HG03558 (cell line): ENCODE measurements around the gene ZNF106.

Experiments used
- ATAC-seq: cut with Tn5 transposase; IDR thresholded peaks from one replicate; pipeline ENCODE4 v1.9.1; 2021; ENCODE audit warnings: moderate number of reproducible peaks; ENCODE audit not compliant: unreplicated experiment; ENCODE audit errors: extremely low read depth

The ZNF106 gene

DNA sequence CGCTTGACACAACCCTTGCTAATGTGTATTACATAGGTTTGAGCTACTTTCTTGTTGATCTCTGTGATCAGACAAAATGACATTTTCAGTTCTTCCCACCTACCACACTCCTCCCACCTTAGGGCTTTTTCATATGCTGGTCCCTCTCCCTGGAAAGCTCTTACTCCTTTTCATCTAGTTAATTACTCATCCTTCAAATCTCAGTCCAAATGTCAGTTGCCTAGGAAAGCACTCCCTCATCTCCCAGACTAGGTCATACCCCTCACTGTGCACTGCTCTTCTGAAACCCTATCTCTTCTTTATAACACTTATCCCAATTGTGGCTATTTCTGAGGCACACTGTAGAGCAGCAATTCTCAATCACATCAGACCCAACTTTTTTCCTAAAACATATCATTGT is 7.3 kb downstream of the ZNF106 start:
- ATAC-seq: no peak

- ATAC-seq: no peak
Observed at GRCh38 chr15:42482701-42483100, 8.2 kb downstream of the ZNF106 start.

DNA sequence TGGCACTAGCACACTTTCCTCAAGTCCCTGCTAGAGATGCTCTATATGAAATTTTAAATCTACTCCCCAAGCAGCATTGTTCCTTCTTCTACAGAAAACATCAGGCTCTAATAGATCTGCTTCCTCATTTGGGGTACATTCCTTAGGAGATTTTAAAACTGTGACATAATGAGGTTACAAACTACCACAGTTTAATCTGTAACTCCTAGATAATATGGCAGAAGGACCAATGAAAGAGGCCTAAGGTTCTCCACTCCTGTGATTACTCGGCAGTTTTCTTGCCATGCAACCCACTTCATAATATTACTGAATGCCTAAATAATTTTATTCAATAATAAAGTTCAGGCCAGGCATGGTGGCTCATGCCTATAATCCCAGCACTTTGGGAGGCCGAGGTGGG is 16.1 kb downstream of the ZNF106 start:
- no peak for ATAC-seq

- ATAC-seq: no peak
Observed at GRCh38 chr15:42471002-42471401, 19.9 kb downstream of the ZNF106 start.

GRCh38 chr15:42465520-42466259 is 25.3 kb downstream of the ZNF106 start:
- no peak for ATAC-seq

GRCh38 chr15:42461261-42461660 is 29.7 kb downstream of the ZNF106 start:
- no peak for ATAC-seq

DNA sequence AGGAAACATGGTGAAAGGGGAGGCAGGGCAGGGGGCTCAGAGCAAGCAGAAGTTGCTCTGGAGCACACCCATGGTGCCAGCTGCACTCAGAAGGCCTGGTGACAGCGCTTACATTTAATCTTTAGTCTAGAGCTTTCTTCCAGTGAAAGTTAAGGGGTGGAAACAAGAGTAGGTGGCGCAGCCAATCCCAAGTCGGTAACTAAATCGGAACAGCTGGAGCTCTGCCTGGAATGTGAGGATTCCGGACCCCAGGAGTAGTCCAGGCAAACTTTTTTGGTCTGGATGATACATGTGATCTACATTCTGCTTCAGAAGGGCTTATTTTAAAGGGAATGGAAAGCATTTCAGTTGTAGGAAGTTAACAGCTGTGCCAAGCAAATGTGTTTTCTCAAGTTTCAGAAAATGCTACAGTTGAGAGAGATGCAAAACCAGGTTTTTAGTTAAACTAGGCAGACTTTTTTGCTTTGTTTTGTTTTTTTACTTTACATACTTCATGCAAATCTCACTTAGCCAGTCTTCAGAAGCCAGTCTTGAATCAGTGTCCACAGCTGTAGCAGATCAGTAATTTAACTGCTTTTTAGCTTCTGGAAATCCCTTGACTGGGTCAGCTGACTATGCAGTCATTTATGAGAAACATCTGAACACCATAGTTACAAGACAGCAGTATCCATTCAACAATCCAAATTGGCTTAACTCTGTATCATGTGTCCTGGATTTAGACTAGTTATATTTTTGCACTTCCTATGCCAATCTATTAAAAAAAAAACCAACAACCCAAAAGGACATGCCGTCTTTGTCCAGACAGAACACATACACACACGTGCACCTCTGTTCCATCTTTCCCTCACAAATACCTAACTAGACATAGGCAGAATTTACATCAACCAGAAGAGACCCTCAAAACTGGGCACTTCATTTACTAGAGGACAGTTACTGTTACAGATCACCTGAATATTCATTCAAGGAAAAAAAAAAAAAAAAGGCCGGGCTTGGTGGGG is 33.2 kb downstream of the ZNF106 start:
- ATAC-seq: peak; percentile 56

DNA sequence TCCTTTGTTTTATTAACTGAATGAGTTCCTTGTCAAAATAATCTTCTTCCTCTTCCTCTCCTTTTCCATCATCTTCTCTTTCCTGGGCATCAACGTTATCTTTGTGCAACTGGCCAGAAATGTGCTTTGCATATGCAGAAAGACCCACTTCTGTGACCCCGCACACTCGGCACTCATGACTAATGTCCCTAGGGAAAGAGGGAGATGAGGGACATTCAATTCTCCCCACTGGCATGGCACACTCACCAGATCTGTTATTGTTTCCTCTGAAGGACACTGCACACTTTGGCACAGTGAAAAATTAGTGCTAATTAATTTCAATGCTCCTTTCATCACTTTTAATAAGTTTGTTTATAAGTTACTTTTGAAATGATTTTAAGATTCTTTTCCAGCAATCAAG is 34.0 kb downstream of the ZNF106 start:
- no peak for ATAC-seq

DNA sequence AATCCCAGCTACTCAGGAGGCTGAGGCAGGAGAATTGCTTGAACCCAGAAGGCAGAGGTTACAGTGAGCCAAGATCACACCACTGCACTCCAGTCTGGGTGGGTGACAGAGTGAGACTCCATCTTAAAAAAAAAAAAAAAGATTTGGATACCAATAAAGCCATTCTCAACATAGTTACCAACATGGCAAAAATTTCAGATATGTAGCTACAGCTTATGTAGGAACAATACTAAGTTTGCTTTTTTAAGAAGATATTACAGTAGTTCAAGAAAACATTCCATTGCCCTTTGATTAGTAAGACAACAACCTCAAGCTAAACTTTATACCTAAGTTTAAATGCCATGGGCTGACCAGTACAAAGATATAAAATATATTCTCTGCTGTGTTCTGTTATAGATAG is 34.4 kb downstream of the ZNF106 start:
- no peak for ATAC-seq

GRCh38 chr15:42453826-42454225 is 37.1 kb downstream of the ZNF106 start:
- no peak for ATAC-seq

DNA sequence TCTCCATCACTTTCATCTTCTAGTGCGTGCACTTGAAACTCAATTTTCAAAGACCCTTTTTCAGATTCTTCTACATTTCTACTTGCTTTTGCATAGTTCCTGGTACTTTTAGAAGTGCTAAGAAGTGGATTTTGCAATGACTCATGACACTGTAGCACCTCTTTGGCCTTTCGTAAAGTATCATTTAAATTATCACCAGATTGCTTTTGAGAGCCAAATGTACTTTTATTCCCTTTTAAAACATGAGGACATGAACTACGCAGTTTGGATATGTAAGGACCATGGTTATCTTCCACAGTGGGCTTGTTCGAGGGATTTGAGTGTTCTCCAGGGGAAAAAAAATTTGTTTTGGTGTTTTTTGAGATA is 40.5 kb downstream of the ZNF106 start:
- no peak for ATAC-seq

DNA sequence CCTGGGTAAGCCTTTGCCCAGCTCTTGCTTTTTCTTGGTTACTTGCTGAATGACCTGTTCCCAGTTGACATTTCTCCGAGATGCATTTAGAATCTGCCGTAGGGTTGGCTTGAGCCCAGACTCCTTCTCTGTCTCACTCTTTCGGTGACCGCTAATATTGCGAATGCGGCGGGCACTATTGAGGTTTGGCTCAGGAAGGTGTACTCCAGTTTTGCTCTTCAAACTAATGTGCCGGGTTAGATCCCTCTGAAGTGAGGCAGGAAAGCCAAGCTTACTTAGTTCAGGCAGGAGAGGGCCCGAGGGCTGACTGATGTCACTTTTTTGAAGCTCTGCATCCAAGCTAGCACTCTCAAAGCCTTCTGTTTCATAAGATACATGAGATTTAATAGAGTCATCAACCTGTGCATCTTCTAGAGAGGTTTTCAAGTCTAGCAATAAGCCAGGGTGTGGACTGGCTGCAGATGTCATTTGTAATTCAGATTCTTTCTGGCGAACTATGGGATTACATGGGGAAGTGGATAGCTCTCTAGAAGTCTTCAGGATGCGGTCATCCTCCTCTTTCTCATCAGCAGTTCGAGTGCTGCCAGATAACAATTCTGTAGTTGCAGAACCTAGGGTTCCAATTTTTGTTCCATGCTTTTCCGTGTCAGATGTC is 41.0 kb downstream of the ZNF106 start:
- no peak for ATAC-seq

DNA sequence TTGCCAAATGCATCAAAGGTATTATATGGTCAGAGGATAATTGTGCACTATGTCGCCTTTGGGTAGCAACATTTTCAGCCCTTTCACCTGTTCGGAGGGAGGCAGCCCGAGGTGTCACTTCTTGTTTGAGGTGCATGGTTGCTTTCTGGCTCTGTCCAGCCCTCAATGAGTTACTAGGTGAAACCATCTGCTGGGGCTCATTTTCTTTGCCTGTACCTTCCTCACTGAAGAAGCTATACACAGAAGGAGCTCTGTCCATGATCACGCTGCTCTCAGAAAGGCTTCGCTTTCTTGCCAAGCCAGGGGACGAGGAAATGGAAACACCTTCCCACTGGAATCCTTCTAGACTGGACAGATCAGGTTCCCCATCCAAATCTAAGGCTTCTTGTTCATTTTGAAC is 42.7 kb downstream of the ZNF106 start:
- no peak for ATAC-seq

DNA sequence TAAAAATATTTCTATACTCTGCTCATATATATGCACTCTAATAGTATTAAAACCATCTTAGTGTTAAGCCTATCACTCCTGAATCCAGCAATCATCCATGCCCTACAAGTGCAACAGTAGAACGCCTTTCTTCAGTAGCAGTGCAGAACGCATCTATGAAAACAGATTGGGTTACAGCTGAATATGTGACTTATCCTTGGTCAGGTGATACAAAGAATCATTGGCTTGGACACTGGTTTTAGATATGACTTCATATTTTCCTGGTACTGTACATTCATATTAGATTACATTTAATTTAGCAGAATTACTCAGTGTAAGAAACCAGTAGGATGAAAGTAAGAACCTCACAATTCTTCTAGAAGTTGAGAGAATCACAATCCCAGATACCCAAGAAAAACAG is 43.3 kb downstream of the ZNF106 start:
- ATAC-seq: no peak

DNA sequence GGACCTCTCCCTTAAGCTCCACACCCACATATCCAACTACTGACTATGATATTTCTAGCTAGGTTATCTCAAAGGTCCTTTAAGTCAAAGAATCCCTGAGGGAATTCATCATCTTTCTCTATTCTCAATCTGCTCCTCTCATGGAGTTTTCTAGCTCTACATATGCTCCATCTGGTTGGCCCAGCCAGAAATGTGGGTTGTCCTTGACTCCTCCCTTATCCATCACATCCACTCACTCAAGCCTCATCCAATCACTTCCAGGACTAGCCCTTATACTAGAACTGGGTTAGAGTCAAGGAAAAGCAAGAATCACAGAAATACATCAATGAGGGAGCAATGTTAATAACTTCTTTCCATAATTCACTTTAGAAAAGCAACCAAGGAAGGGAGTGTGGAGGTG is 45.4 kb downstream of the ZNF106 start:
- ATAC-seq: no peak

DNA sequence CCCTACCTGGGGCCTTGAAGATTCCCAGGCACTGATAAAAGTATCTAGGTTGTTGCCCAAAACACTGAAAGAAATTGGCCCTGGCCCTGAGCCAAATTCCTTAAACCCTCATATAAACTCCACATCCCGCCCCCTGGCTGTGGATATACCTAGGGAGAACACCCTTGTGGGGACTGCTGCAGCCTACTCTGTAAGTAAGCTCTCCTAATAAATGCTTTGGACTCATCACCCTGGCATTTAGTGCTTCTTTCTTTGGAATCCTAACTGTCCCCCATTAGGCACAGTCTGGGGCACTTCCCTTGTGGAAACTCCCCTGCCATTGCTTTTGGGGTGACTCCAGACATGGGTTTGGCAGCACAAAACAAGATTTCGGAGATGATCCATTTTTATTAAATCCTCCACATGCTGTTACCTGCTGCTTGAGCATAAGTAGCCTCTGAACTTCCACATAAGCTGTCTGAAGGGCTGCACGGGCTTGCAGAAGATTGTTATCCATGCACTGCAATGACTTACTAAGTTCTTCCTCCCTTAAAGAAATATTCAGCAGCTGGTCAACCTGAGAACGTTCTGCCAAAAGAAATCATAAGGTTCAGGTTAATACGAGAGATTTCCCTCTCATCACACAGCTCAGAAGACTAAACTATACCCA is 46.4 kb downstream of the ZNF106 start:
- ATAC-seq: no peak

- no peak for ATAC-seq
Observed at GRCh38 chr15:42427429-42428223, 63.3 kb downstream of the ZNF106 start.

DNA sequence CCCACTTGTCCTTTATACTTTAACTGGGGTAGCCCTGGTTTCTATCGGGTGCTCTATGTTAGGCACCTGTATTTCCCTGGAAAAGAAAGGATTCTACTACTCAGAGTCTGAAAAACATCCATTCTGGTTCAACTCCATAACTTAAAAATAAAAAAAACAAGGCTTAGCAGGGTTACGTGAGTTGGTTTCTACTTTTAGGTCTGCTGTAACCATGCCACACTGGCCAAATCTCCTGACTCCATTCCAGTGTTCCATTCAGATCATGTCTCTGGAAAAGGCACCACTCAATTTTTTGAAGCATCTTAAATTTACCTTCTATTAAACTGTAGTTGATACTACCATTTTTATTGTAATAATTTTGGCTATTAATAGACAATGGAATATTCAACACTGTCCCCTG is 69.6 kb downstream of the ZNF106 start:
- ATAC-seq: no peak

DNA sequence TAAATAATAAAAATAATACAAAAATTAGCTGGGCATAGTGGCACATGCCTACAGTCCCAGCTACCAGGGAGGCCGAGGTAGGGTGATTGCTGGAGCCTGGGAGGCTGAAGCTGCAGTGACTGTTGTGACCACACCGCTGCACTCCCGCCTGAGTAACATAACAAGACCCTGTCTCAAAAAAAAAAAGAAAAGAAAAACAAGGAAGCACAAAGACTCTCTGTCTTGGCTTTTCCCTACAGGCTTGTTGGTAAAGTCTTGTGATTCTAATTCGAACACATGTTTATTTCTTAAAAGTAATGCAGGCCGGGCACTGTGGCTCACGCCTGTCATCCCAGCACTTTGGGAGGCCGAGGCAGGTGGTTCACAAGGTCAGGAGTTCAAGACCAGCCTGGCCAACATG is 71.6 kb downstream of the ZNF106 start:
- no peak for ATAC-seq

GRCh38 chr15:42413920-42414319 is 77.0 kb downstream of the ZNF106 start:
- no peak for ATAC-seq
